RWPE2 (cell line): ENCODE data around the gene MRPL10.

ENCODE experiments used
- ATAC-seq: fragments of 200-7000 bp; cut with Tn5 transposase; 3 replicates; pipeline ENCODE4 v1.9.1; 2021; ENCODE audit warnings: low read depth
- DNase-seq: peaks from one replicate; pipeline ENCODE4 v3.0.0-alpha.2; 2020; ENCODE audit warnings: low spot score
- H3K27ac ChIP-seq: fragments of 450-650 bp; 2 replicates; pipeline ENCODE4 v1.5.1; 2017; ENCODE audit warnings: mild to moderate bottlenecking; ENCODE audit not compliant: poor library complexity, severe bottlenecking
- H3K27me3 ChIP-seq: fragments of 250-450 bp; sonication (Bioruptor Pico); 2 replicates; pipeline ENCODE4 v1.5.1; 2021; ENCODE audit warnings: mild to moderate bottlenecking, moderate library complexity; ENCODE audit not compliant: insufficient read depth, poor library complexity, severe bottlenecking
- H3K36me3 ChIP-seq: fragments of 250-450 bp; sonication (Bioruptor Pico); 2 replicates; pipeline ENCODE4 v1.5.1; 2020; ENCODE audit warnings: low read depth, mild to moderate bottlenecking, moderate library complexity
- H3K4me1 ChIP-seq: fragments of 250-450 bp; sonication (Bioruptor Pico); 2 replicates; pipeline ENCODE4 v1.5.1; 2021; ENCODE audit warnings: mild to moderate bottlenecking, moderate library complexity; ENCODE audit not compliant: insufficient read depth, poor library complexity, severe bottlenecking
- H3K4me3 ChIP-seq: fragments of 250-450 bp; sonication (Bioruptor Pico); 2 replicates; pipeline ENCODE4 v1.5.1; 2021; ENCODE audit warnings: mild to moderate bottlenecking, moderate library complexity; ENCODE audit not compliant: severe bottlenecking
- H3K9me3 ChIP-seq: fragments of 250-450 bp; sonication (Bioruptor Pico); 2 replicates; pipeline ENCODE4 v1.5.1; 2021; ENCODE audit warnings: mild to moderate bottlenecking, moderate library complexity; ENCODE audit not compliant: severe bottlenecking
- CTCF ChIP-seq: fragments of 450-650 bp; IDR thresholded peaks from one replicate; pipeline ENCODE4 v1.5.1; 2017; ENCODE audit warnings: mild to moderate bottlenecking, moderate library complexity; ENCODE audit not compliant: poor library complexity, severe bottlenecking

The MRPL10 gene

GRCh38 chr17:47852113-47852949, 21.0 kb upstream of the MRPL10 start:
- ATAC-seq, result no peak
- Histone ChIP-seq H3K9me3 (no peaks in the 10 kb centered on the region), H3K36me3 (peaks cover 2% of the 10 kb centered on the region; the same call in 1 of the 2 replicates), H3K27ac (no peak overlapping the region), H3K27me3 (no peaks in the 10 kb centered on the region), H3K4me1 (peaks cover 6% of the 10 kb centered on the region), H3K4me3 (no peak overlapping the region)
- DNase-seq, result no peak
- no peak for TF ChIP-seq CTCF

GRCh38 chr17:47851764-47852112, 20.4 kb upstream of the MRPL10 start:
- Histone ChIP-seq H3K9me3 (no peaks in the 10 kb centered on the region), H3K27me3 (no peaks in the 10 kb centered on the region), H3K4me1 (peaks cover 6% of the 10 kb centered on the region), H3K36me3 (peaks cover 2% of the 10 kb centered on the region; the same call in 1 of the 2 replicates), H3K4me3 (no peak overlapping the region), H3K27ac (no peak overlapping the region)
- DNase-seq, result no peak
- ATAC-seq, result no peak
- TF ChIP-seq CTCF, result no peak

GRCh38 chr17:47850692-47851573, 19.6 kb upstream of the MRPL10 start, which contains the start of gene SP6:
Gene SP6, minus strand, starts transcription at chr17:47851163. Its CDS starts 2,734 bp downstream, at chr17:47848429.
- TF ChIP-seq CTCF, result peak; percentile 39
- H3K4me3 ChIP-seq, result peak within 1 kb of the TSS; percentile 54

GRCh38 chr17:47850373-47850691, 19.0 kb upstream of the MRPL10 start:
- DNase-seq, result no peak
- Histone ChIP-seq H3K4me1 (peaks cover 6% of the 10 kb centered on the region), H3K4me3 (peak overlapping the region; percentile 54), H3K36me3 (peaks cover 2% of the 10 kb centered on the region; the same call in 1 of the 2 replicates), H3K27me3 (no peaks in the 10 kb centered on the region), H3K9me3 (no peaks in the 10 kb centered on the region), H3K27ac (peak overlapping the region; percentile 59)
- TF ChIP-seq CTCF, result no peak
- peak; percentile 38 for ATAC-seq

More at GRCh38 chr17:47850692-47851573, 19.6 kb upstream of the MRPL10 start, which contains the start of gene SP6:
- ATAC-seq (peak; percentile 93), DNase-seq (peak; percentile 96)
- peak within 1 kb of the TSS; percentile 59 for H3K27ac ChIP-seq
- peaks cover 2% of the 10 kb centered on the region; the same call in 1 of the 2 replicates for H3K36me3 ChIP-seq
- H3K27me3 ChIP-seq, result no peaks in the 10 kb centered on the region
- no peaks in the 10 kb centered on the region for H3K9me3 ChIP-seq
- peaks cover 6% of the 10 kb centered on the region for H3K4me1 ChIP-seq
